ENCODE measurements around the gene RNGTT.

GRCh38 chr6:88722686-88723085 is 240.7 kb downstream of the RNGTT start:
- no peak for TF ChIP-seq POLR2A (IDR thresholded peaks at IDR 0.05)
- no peak for TF ChIP-seq POLR2AphosphoS5 (IDR thresholded peaks at IDR 0.05)
- TF ChIP-seq CTCF (IDR thresholded peaks at IDR 0.05), result no peak
